Measurements from ENCODE around the gene CFAP61. TPM values are rescaled to one million over a fixed set of nuclear protein-coding genes. Genes with fewer than 3 reads are reported as not detected.
"Not testable (repeated sequence)": the region's sequence is repeated elsewhere in the genome, so short reads cannot be mapped to it uniquely, and the experiment has no call there.

CFAP61 gene
- polyA plus RNA-seq, 6 donors from 2014 or later = not detected

DNA sequence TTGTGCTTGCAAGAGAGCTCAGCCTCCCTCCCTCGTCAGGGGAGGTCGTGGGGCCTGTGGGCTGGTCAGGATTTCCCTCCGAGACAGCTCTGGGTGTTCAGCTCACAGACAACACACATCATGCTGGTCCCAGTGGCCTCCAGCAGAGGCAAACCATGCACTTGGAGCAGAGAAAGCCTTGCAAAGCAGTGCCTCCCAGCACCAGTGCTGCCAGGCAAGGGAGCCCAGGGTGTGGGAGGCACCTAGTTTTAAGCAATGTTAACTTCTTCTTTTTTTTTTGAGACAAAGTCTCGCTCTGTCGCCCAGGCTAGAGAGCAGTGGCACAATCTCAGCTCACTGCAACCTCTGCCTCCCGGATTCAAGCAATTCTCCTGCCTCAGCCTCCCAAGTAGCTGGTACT lies 281.5 kb downstream of the CFAP61 start:
- Mint-ChIP-seq H3K4me1 (peaks cover 0 to 18% (median 4%) of the 10 kb centered on the region in 3 donors), H3K9me3 (peaks cover 0 to 6% (median 0%) of the 10 kb centered on the region in 7 donors), H3K27me3 (peaks cover 0 to 12% (median 0%) of the 10 kb centered on the region in 3 donors), H3K27ac (peak overlapping the region in 2 of 6 donors; percentile 3 to 75), H3K36me3 (no peaks in the 10 kb centered on the region), H3K4me3 (peak overlapping the region in 1 of 8 donors; percentile 69)
- peak; percentile 68 to 76 for ATAC-seq (ENCODE audit: low read depth in 2 of 2)
- DNase-seq = no peak

DNA sequence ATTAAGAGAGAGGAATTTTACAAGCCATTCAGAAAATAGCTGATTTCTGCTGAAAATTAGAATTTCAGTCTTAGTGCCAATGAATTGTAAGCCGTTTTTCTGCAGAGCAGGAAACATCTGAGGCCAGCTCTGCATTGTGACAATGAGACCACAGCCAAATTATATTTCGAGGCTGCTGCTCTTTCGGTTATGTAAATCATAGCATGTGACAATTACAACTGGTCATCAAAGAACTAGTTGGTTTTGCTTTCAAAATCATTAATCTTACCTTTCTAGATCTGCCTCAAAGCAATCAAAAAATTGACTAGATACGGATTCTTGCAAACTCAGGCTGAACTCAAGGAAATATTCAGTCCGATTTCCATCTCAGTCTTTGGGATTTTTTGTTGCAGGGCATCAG lies 282.2 kb downstream of the CFAP61 start:
- Mint-ChIP-seq H3K27me3 (peaks cover 0 to 6% (median 0%) of the 10 kb centered on the region in 3 donors), H3K9me3 (peaks cover 0 to 6% (median 0%) of the 10 kb centered on the region in 7 donors), H3K27ac (peak overlapping the region in 1 of 6 donors; percentile 78), H3K4me1 (peaks cover 0 to 18% (median 4%) of the 10 kb centered on the region in 3 donors), H3K36me3 (no peaks in the 10 kb centered on the region), H3K4me3 (peak overlapping the region in 4 of 8 donors; percentile 21 to 69 (median 43))
- DNase-seq = peak; percentile 4
- peak; percentile 52 to 72 for ATAC-seq (ENCODE audit: low read depth in 2 of 2)

DNA sequence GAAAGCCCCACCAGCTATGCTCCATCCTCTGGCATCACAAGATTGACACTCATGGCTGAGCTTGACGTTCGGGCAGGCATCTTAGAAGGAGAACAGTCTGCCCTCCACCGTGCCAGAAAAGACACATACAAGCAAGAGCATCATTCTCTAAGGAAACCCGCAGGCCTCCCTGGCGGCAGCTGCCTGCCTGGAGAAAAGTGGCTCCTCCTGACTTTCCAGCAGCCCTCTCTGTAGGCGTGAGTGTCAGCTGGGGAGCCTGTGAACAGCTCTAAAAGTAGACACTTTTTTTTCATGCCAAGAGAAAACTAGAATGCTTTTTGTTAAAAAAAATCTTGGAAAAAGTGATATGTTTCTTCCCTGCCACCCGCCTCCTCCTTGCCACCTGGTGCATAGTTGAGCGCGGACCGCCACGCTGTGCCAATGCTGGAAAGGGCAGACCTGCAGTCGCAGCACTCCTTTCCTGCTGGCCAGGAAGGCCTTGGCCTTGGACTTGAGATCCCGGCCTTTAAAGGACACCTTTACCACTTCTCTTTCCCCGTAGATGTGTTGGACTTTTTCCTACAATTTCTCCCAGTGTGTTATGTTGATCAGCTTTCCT lies 285.9 kb downstream of the CFAP61 start:
- H3K9me3 Mint-ChIP-seq = peaks cover 0 to 6% (median 0%) of the 10 kb centered on the region in 7 donors
- peaks cover 9 to 13% (median 12%) of the 10 kb centered on the region in 3 donors for H3K27me3 Mint-ChIP-seq
- ATAC-seq (ENCODE audit: low read depth in 2 of 2) (no peak), DNase-seq (no peak)
- peak overlapping the region in 1 of 8 donors; percentile 74 for H3K4me3 Mint-ChIP-seq
- peaks cover 0 to 16% (median 4%) of the 10 kb centered on the region in 3 donors for H3K4me1 Mint-ChIP-seq
- H3K36me3 Mint-ChIP-seq = no peaks in the 10 kb centered on the region
- H3K27ac Mint-ChIP-seq = no peak overlapping the region

- ATAC-seq (ENCODE audit: low read depth in 2 of 2) = no peak
- no peaks in the 10 kb centered on the region for H3K36me3 Mint-ChIP-seq
Measured at GRCh38 chr20:20340443-20340842, 288.1 kb downstream of the CFAP61 start.

GRCh38 chr20:20341371-20341770 lies 289.0 kb downstream of the CFAP61 start:
- DNase-seq (no peak), ATAC-seq (ENCODE audit: low read depth in 2 of 2) (no peak)
- peaks cover 9 to 19% (median 17%) of the 10 kb centered on the region in 3 donors for H3K27me3 Mint-ChIP-seq
- no peaks in the 10 kb centered on the region for H3K36me3 Mint-ChIP-seq
- no peak overlapping the region for H3K4me3 Mint-ChIP-seq
- H3K27ac Mint-ChIP-seq = no peak overlapping the region
- peaks cover 0 to 4% (median 0%) of the 10 kb centered on the region in 3 donors for H3K4me1 Mint-ChIP-seq
- H3K9me3 Mint-ChIP-seq = peaks cover 0 to 6% (median 0%) of the 10 kb centered on the region in 7 donors

More at GRCh38 chr20:20340443-20340842, 288.1 kb downstream of the CFAP61 start:
- H3K27me3 Mint-ChIP-seq = peaks cover 9 to 19% (median 17%) of the 10 kb centered on the region in 3 donors
- DNase-seq = no peak
- peaks cover 0 to 4% (median 0%) of the 10 kb centered on the region in 3 donors for H3K4me1 Mint-ChIP-seq
- H3K27ac Mint-ChIP-seq = no peak overlapping the region
- H3K4me3 Mint-ChIP-seq = no peak overlapping the region
- H3K9me3 Mint-ChIP-seq = peaks cover 0 to 6% (median 0%) of the 10 kb centered on the region in 7 donors

- H3K27me3 Mint-ChIP-seq = peaks cover 9 to 19% (median 17%) of the 10 kb centered on the region in 3 donors
- H3K36me3 Mint-ChIP-seq = peaks cover 0 to 3% of the 10 kb centered on the region in 2 donors
- no peak overlapping the region for H3K4me3 Mint-ChIP-seq
- peaks cover 0 to 6% (median 2%) of the 10 kb centered on the region in 7 donors for H3K9me3 Mint-ChIP-seq
- H3K27ac Mint-ChIP-seq = no peak overlapping the region
- ATAC-seq (ENCODE audit: low read depth in 2 of 2) = no peak
- DNase-seq = no peak
- peaks cover 0 to under 1% (median 0%) of the 10 kb centered on the region in 3 donors for H3K4me1 Mint-ChIP-seq
Measured at GRCh38 chr20:20342066-20342465, 289.7 kb downstream of the CFAP61 start.

- Mint-ChIP-seq H3K9me3 (peaks cover 0 to 25% (median 11%) of the 10 kb centered on the region in 7 donors), H3K27ac (no peak overlapping the region), H3K36me3 (peaks cover 0 to 8% of the 10 kb centered on the region in 2 donors), H3K4me1 (no peaks in the 10 kb centered on the region), H3K4me3 (no peak overlapping the region), H3K27me3 (peaks cover 13 to 24% (median 21%) of the 10 kb centered on the region in 3 donors)
- ATAC-seq (ENCODE audit: low read depth in 2 of 2) = no peak
- no peak for DNase-seq
Measured at GRCh38 chr20:20343932-20344331, 291.6 kb downstream of the CFAP61 start.

GRCh38 chr20:20344476-20344875 lies 292.1 kb downstream of the CFAP61 start:
- Mint-ChIP-seq H3K36me3 (peaks cover 0 to 8% of the 10 kb centered on the region in 2 donors), H3K27ac (no peak overlapping the region), H3K4me3 (no peak overlapping the region), H3K27me3 (peaks cover 13 to 27% (median 27%) of the 10 kb centered on the region in 3 donors), H3K9me3 (peaks cover 0 to 29% (median 13%) of the 10 kb centered on the region in 7 donors), H3K4me1 (no peaks in the 10 kb centered on the region)
- no peak for DNase-seq
- ATAC-seq (ENCODE audit: low read depth in 2 of 2) = no peak

GRCh38 chr20:20353576-20353975 lies 301.2 kb downstream of the CFAP61 start:
- no peak overlapping the region for H3K4me3 Mint-ChIP-seq
- no peak for DNase-seq
- peaks cover 0 to 15% (median 7%) of the 10 kb centered on the region in 7 donors for H3K9me3 Mint-ChIP-seq
- H3K4me1 Mint-ChIP-seq = no peaks in the 10 kb centered on the region
- H3K36me3 Mint-ChIP-seq = peaks cover 0 to 7% of the 10 kb centered on the region in 2 donors
- no peak overlapping the region for H3K27ac Mint-ChIP-seq
- ATAC-seq (ENCODE audit: low read depth in 2 of 2) = no peak
- peaks cover 38 to 55% (median 48%) of the 10 kb centered on the region in 3 donors for H3K27me3 Mint-ChIP-seq

GRCh38 chr20:20355503-20355902 lies 303.2 kb downstream of the CFAP61 start:
- not testable (repeated sequence) for DNase-seq; H3K4me1 Mint-ChIP-seq; H3K27ac Mint-ChIP-seq; H3K9me3 Mint-ChIP-seq; H3K36me3 Mint-ChIP-seq; ATAC-seq (ENCODE audit: low read depth in 2 of 2); H3K4me3 Mint-ChIP-seq
- peaks cover 44 to 51% (median 46%) of the 10 kb centered on the region in 3 donors for H3K27me3 Mint-ChIP-seq

- Mint-ChIP-seq H3K27ac (no peak overlapping the region), H3K27me3 (peaks cover 41 to 54% (median 54%) of the 10 kb centered on the region in 3 donors), H3K36me3 (no peaks in the 10 kb centered on the region), H3K9me3 (peaks cover 0 to 5% (median 0%) of the 10 kb centered on the region in 7 donors), H3K4me3 (no peak overlapping the region), H3K4me1 (peaks cover 23 to 25% (median 24%) of the 10 kb centered on the region in 3 donors)
- DNase-seq (no peak), ATAC-seq (ENCODE audit: low read depth in 2 of 2) (no peak)
Measured at GRCh38 chr20:20358801-20359200, 306.5 kb downstream of the CFAP61 start.

DNA sequence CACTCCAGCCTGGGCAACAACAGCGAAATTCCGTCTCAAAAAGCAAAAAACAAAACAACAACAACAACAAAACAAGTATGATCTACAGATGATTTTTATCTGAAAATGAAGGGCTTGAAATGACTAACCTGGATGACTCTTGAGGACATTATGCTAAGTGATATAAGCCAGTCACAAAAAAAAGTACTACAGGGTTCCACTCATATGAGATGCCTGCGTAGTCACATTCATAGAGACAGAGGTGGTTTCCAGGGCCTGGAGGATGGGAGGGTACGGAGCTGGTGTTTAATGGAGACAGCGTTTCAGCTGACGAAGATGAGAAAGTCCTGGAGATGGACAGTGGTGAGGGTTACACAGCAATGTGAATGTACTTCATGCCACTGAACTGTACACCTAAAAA lies 307.3 kb downstream of the CFAP61 start:
- H3K9me3 Mint-ChIP-seq = peaks cover 0 to 3% (median 0%) of the 10 kb centered on the region in 7 donors
- H3K27me3 Mint-ChIP-seq = peaks cover 41 to 53% (median 52%) of the 10 kb centered on the region in 3 donors
- no peak overlapping the region for H3K4me3 Mint-ChIP-seq
- peaks cover 23 to 27% (median 27%) of the 10 kb centered on the region in 3 donors for H3K4me1 Mint-ChIP-seq
- H3K27ac Mint-ChIP-seq = no peak overlapping the region
- H3K36me3 Mint-ChIP-seq = no peaks in the 10 kb centered on the region
- no peak for DNase-seq
- ATAC-seq (ENCODE audit: low read depth in 2 of 2) = no peak

DNA sequence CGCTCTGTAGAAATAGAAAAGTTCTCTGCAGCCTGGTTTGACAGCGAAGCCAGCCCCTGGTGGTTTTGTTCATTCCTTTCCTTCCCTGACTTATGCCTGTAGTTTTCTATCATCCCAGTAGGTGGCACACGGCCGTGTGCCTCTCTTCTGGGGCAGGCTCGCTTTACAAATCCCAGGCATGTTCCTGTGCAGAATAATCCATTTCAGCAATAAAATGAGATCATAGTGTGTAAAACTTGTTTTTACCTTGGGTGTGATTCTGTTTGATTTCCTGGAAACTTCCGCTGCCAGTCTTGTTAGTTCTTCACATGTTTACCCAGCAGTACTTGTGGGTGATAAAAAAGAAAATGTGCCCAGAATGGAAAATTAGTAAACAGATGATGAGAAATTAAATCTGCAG lies 308.1 kb downstream of the CFAP61 start:
- Mint-ChIP-seq H3K36me3 (no peaks in the 10 kb centered on the region), H3K4me1 (peaks cover 23 to 30% (median 27%) of the 10 kb centered on the region in 3 donors), H3K4me3 (peak overlapping the region in 3 of 8 donors; percentile 2 to 21 (median 21)), H3K9me3 (no peaks in the 10 kb centered on the region), H3K27me3 (peaks cover 44 to 56% (median 56%) of the 10 kb centered on the region in 3 donors), H3K27ac (peak overlapping the region in 1 of 6 donors; percentile 21)
- DNase-seq = no peak
- peak; percentile 49 to 58 for ATAC-seq (ENCODE audit: low read depth in 2 of 2)
